ENCODE measurements around the gene TNFAIP8L1.

The TNFAIP8L1 gene

GRCh38 chr19:4600893-4601292 lies 38.4 kb upstream of the TNFAIP8L1 start:
- H3K4me3 ChIP-seq (ENCODE audit: low read depth, low read length) = no peak overlapping the region
- TF ChIP-seq CTCF (IDR thresholded peaks at IDR 0.05; ENCODE audit: borderline replicate concordance, insufficient read depth, low read depth, low read length) = no peak

- no peak for TF ChIP-seq CTCF (IDR thresholded peaks at IDR 0.05; ENCODE audit: borderline replicate concordance, insufficient read depth, low read depth, low read length)
- no peak overlapping the region for H3K4me3 ChIP-seq (ENCODE audit: low read depth, low read length)
Observed at GRCh38 chr19:4602173-4602788, 37.0 kb upstream of the TNFAIP8L1 start.

- H3K4me3 ChIP-seq (ENCODE audit: low read depth, low read length) = no peak overlapping the region
- no peak for TF ChIP-seq CTCF (IDR thresholded peaks at IDR 0.05; ENCODE audit: borderline replicate concordance, insufficient read depth, low read depth, low read length)
Observed at GRCh38 chr19:4602915-4603314, 36.4 kb upstream of the TNFAIP8L1 start.

- no peak overlapping the region for H3K4me3 ChIP-seq (ENCODE audit: low read depth, low read length)
- no peak for TF ChIP-seq CTCF (IDR thresholded peaks at IDR 0.05; ENCODE audit: borderline replicate concordance, insufficient read depth, low read depth, low read length)
Observed at GRCh38 chr19:4604912-4605311, 34.4 kb upstream of the TNFAIP8L1 start.

GRCh38 chr19:4606181-4606580 lies 33.1 kb upstream of the TNFAIP8L1 start:
- TF ChIP-seq CTCF (IDR thresholded peaks at IDR 0.05; ENCODE audit: borderline replicate concordance, insufficient read depth, low read depth, low read length) = no peak
- no peak overlapping the region for H3K4me3 ChIP-seq (ENCODE audit: low read depth, low read length)

- TF ChIP-seq CTCF (IDR thresholded peaks at IDR 0.05; ENCODE audit: borderline replicate concordance, insufficient read depth, low read depth, low read length) = no peak
- no peak overlapping the region for H3K4me3 ChIP-seq (ENCODE audit: low read depth, low read length)
Observed at GRCh38 chr19:4606921-4607678, 32.2 kb upstream of the TNFAIP8L1 start.
